Upper lobe of left lung (tissue), 4 donors: ENCODE measurements around the gene DMBT1.

ENCODE experiments used
- EP300 ChIP-seq, 4 donors: sonication (generic); formaldehyde crosslinking; IDR thresholded peaks; one replicate each; pipeline ENCODE4 v1.5.1; 2017; ENCODE audit warnings: antibody characterized with exemption in 4 of 4, control low read depth in 2 of 4
- POLR2A ChIP-seq, 4 donors: fragments of 450-650 bp; IDR thresholded peaks; one replicate each; pipeline ENCODE4 v1.5.1; 2016 to 2017; ENCODE audit warnings: antibody characterized with exemption in 4 of 4, mild to moderate bottlenecking in 2 of 4
- POLR2AphosphoS5 ChIP-seq, 2 donors: sonication (generic); formaldehyde crosslinking; IDR thresholded peaks; one replicate each; pipeline ENCODE4 v1.5.1; 2017; ENCODE audit warnings: antibody characterized with exemption in 2 of 2
- TF ChIP-seq, protein P1 (sequence below), 6 experiments: fragments of 450-650 bp in 4 of 6; fragments of 200-600 bp in 2 of 6; sonication (generic) in 2 of 6; IDR thresholded peaks; one replicate each; pipeline ENCODE4 v1.5.1; 2016 to 2019; ENCODE audit warnings: antibody characterized with exemption in 6 of 6

DNA sequence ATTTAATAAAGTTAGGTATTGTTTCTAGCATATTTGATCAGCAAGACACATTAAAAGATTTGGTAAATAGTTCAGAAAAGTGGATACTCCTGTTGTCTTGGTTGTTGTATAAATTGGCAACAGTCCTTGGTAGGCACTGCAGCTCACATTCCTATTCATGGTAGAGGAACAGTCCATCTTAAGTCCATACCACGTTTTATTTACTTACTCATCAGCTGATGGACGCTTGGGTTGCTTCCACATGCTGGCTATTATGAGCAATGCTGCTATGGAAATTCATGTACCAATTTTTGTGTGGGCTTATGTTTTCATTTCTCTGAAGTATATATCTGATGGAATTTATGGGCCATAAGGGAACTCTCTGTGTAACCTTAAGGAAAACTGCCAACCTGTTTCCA is 95.8 kb downstream of the DMBT1 start:
- TF ChIP-seq EP300 (IDR thresholded peaks at IDR 0.05) (no peak), POLR2A (IDR thresholded peaks at IDR 0.05) (no peak), POLR2AphosphoS5 (IDR thresholded peaks at IDR 0.05) (no peak)
- TF ChIP-seq, protein P1, sequence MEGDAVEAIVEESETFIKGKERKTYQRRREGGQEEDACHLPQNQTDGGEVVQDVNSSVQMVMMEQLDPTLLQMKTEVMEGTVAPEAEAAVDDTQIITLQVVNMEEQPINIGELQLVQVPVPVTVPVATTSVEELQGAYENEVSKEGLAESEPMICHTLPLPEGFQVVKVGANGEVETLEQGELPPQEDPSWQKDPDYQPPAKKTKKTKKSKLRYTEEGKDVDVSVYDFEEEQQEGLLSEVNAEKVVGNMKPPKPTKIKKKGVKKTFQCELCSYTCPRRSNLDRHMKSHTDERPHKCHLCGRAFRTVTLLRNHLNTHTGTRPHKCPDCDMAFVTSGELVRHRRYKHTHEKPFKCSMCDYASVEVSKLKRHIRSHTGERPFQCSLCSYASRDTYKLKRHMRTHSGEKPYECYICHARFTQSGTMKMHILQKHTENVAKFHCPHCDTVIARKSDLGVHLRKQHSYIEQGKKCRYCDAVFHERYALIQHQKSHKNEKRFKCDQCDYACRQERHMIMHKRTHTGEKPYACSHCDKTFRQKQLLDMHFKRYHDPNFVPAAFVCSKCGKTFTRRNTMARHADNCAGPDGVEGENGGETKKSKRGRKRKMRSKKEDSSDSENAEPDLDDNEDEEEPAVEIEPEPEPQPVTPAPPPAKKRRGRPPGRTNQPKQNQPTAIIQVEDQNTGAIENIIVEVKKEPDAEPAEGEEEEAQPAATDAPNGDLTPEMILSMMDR (IDR thresholded peaks at IDR 0.05), result no peak
